IPS-18c (cell line): ENCODE data around the gene TAPT1.
"Not testable (repeated sequence)": the region's sequence is repeated elsewhere in the genome, so short reads cannot be mapped to it uniquely, and the experiment has no call there.

Experiments
- H3K4me3 ChIP-seq: 2 replicates; pipeline ENCODE4 v1.7.0; 2013; ENCODE audit warnings: low read depth, mild to moderate bottlenecking, low read length, moderate library complexity; ENCODE audit not compliant: insufficient read depth
- H3K9me3 ChIP-seq: one replicate; pipeline ENCODE4 v1.6.1; 2013; ENCODE audit warnings: mild to moderate bottlenecking, low read length, moderate library complexity; ENCODE audit not compliant: control insufficient read depth, insufficient read depth

TAPT1 gene

GRCh38 chr4:16161851-16162408, 64.3 kb downstream of the TAPT1 start:
- Histone ChIP-seq H3K9me3 (no peaks in the 10 kb centered on the region), H3K4me3 (no peak overlapping the region)

DNA sequence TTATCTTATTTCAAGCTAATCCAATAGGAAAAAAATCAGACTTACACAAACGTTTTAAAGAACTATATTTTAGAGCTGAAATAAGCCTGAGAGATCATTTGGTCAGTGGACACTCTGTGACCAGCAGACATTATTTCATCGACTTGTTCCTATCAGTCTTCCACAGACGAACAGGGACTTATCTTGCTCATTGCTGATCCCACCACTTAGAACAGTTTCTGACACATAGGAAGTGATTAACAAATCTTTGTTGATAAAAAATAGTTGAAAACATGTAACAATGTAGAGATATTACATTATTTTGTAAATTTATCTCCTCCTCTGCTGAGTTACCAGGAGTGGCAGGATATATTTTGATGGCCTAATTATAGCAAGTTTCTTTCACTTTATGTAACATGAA, 65.8 kb downstream of the TAPT1 start:
- H3K9me3 ChIP-seq, result no peaks in the 10 kb centered on the region
- H3K4me3 ChIP-seq, result no peak overlapping the region

DNA sequence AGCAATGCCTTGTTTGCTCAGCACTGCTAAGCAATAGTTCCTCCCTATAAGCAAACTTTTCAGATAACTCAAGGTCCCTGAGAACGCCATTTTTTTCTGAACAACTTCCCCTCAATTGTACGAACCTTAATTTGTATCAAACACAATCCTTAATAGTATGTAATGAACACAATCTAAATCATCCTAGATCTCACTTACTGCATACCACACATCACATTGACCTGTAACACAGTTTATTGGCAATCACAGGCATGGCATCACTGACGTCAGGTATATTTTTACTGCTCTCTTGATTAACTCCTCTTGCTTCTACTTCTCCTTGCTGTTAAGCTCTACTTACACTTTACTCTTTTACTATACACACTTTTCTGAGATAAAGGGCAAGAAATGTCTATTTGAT, 67.0 kb downstream of the TAPT1 start:
- Histone ChIP-seq H3K9me3 (no peaks in the 10 kb centered on the region), H3K4me3 (no peak overlapping the region)

- no peak overlapping the region for H3K4me3 ChIP-seq
- H3K9me3 ChIP-seq, result no peaks in the 10 kb centered on the region
These were observed 67.8 kb downstream of the TAPT1 start for GRCh38 chr4:16158504-16158852.

- Histone ChIP-seq H3K4me3 (no peak overlapping the region), H3K9me3 (no peaks in the 10 kb centered on the region)
These were observed 68.4 kb downstream of the TAPT1 start for GRCh38 chr4:16157609-16158503.

GRCh38 chr4:16155528-16156169, 70.6 kb downstream of the TAPT1 start:
- H3K4me3 ChIP-seq, result no peak overlapping the region
- H3K9me3 ChIP-seq, result no peaks in the 10 kb centered on the region

GRCh38 chr4:16154451-16154850, 71.8 kb downstream of the TAPT1 start:
- H3K9me3 ChIP-seq, result no peaks in the 10 kb centered on the region
- H3K4me3 ChIP-seq, result no peak overlapping the region

GRCh38 chr4:16150716-16151115, 75.6 kb downstream of the TAPT1 start:
- no peaks in the 10 kb centered on the region for H3K9me3 ChIP-seq

GRCh38 chr4:16144913-16145312, 81.4 kb downstream of the TAPT1 start:
- not testable (repeated sequence) for H3K9me3 ChIP-seq, H3K4me3 ChIP-seq

More at GRCh38 chr4:16150716-16151115, 75.6 kb downstream of the TAPT1 start:
- no peak overlapping the region for H3K4me3 ChIP-seq

DNA sequence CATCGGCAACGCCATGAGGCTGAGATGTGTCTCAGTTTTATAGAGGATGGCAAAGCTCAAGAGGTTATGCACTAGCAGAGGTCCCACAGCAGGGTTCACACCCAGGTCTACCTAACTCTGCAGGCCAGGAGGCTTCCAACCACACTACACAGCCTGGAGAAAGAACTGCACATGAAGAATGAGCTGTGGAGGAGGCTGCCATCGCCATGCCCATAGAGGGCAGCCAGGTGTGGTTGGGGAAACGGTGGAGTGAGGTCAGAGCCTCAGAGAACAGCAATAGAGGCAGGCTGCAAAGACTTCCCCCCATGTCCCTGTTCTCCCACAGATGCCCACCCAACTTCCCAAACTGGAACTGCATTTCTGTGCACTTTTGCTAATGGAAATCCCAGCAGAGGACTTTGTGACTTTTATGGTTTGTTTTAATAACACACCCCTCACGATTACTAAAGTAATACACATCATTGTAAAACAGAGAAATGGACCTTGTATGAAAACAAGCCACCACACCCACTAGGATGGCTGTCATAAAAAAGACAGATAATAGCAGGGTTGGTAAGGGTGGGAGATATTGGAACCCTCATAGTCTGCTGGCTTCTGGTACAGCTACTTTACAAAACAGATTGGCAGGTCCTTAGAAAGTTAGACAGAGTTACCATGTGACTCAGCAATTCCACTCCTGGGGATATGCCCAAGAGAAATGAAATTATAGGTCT, 83.5 kb downstream of the TAPT1 start:
- H3K9me3 ChIP-seq, result no peaks in the 10 kb centered on the region
- no peak overlapping the region for H3K4me3 ChIP-seq

DNA sequence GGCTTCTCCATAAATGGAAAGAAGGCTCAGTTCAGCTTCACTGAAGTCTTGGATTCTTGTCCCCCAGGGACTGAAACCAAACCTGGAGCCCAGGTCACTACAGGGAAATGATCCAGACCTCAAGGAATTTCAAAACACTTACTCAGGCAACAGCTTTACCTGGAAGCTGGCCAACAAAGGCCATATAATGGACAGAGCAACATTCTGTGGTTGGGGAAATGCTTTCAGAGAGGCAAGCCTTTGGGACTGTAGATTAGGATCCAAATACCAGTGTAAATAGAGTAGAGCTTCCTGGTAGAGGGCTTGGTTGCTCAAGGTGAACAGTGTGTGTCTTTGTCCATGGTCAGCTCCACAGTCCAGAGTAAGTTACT, 85.4 kb downstream of the TAPT1 start:
- no peak overlapping the region for H3K4me3 ChIP-seq

DNA sequence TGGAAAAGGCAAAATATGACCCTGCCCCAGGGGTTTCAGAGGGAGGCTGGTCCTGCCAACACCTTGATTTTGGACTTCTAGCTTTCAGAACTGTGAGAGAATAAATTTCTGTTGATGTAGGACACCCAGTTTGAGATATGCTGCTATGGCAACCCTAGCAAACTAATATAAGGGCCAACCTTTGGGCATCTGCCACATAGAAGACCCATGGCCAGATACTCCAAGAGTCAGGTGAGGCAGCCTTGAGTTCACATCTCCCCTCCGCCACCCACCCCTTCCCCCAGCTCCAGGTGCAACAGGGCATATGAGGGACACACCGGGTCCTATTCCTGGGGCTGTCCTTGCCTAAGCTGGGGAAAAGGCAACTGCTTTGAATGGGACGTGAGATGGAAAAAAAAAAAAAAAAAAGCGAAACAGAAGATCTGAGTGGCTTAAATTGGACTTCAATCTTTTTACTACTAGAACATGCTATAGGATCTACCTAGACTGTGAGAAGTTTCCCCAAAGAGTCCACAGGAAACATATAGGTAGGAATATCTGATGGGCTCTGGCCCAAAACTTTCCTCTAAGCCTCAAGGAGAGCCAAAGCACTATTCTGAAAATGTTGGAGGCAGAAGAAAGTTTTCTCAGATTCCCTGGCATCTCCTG, 85.9 kb downstream of the TAPT1 start:
- Histone ChIP-seq H3K4me3 (no peak overlapping the region), H3K9me3 (no peaks in the 10 kb centered on the region)

More for the DNA sequence above, 85.4 kb downstream of the TAPT1 start:
- H3K9me3 ChIP-seq, result no peaks in the 10 kb centered on the region

GRCh38 chr4:16139066-16139945, 87.0 kb downstream of the TAPT1 start:
- H3K9me3 ChIP-seq, result no peaks in the 10 kb centered on the region
- no peak overlapping the region for H3K4me3 ChIP-seq

DNA sequence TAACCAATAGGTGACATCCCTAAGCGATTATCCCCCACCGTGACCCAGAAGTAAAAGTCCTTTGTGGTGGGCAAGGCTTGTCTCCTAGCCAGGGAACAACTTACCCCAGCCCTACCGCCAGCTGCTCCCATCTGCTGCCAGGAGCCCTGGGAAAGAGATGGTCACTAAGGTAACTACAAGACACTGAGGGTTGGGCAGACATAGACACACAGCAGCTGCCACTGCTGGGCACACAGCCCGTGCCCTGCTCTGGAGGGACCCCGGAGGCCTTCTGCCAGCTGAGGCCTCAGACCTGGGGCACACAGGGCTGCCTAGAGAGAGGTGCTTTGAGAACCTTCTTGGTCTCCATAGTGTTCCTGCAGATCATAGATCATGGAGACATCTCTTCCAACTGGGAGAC, 89.4 kb downstream of the TAPT1 start:
- no peak overlapping the region for H3K4me3 ChIP-seq

DNA sequence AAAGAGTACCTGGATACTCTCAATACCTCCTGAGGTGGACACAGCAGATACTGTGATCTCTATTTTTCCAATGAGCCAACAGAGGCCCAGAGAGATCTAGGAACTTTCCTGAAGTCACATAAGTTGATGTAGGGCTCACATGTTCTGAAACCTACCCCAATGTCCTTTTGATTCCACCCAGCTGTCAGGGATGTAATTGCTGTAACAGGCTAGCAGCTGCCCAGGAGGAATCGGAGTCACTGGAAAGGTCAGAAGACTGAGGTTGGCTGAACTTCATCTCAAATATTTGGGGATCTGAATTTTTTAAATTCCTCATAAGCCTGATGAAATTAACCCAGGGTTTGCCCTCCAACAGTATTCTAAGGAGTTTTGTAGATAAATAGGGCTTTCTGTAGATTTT, 90.0 kb downstream of the TAPT1 start:
- no peak overlapping the region for H3K4me3 ChIP-seq

More for the DNA sequence above, 89.4 kb downstream of the TAPT1 start:
- no peaks in the 10 kb centered on the region for H3K9me3 ChIP-seq

GRCh38 chr4:16133406-16133805, 92.9 kb downstream of the TAPT1 start:
- H3K9me3 ChIP-seq, result no peaks in the 10 kb centered on the region
- no peak overlapping the region for H3K4me3 ChIP-seq

More for the DNA sequence above, 90.0 kb downstream of the TAPT1 start:
- H3K9me3 ChIP-seq, result no peaks in the 10 kb centered on the region
